PFSK-1 (cell line): Measurements from ENCODE around the gene CXCR4.

Experiments
- FOXP2 ChIP-seq: optimal IDR thresholded peaks from 2 replicates; pipeline ENCODE3; 2011; ENCODE audit warnings: borderline replicate concordance, control low read depth, inconsistent platforms; ENCODE audit not compliant: insufficient read depth; ENCODE audit errors: extremely low read length, extremely low read depth
- REST ChIP-seq, 2 experiments: IDR thresholded peaks; 2 replicates each; pipeline versions ENCODE4 v1.6.1 to v1.8.0; 2011 to 2012; ENCODE audit warnings: low read depth in 2 of 2, low read length in 2 of 2, control low read depth in 1 of 2, inconsistent platforms in 1 of 2, mild to moderate bottlenecking in 1 of 2, moderate library complexity in 1 of 2; ENCODE audit not compliant: insufficient read depth in 1 of 2
- TAF1 ChIP-seq: IDR thresholded peaks from 2 replicates; pipeline ENCODE4 v1.6.1; 2012; ENCODE audit warnings: low read length, control low read depth, borderline replicate concordance; ENCODE audit not compliant: insufficient read depth

DNA sequence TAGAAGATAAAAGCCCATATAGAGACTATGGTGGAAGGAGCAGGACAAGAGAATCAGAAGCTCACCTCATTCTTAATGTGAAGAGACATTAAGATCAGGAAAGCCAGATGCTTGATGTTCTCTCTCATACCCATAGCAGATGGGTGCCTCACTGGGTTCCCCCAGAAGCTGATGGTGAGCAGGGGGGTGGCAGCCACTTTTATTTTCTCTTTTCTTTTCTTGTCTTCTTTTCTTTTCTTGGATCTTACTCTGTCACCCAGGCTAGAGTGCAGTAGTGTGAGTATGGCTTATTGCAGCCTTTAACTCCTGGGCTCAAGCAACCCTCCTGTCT, 14.8 kb upstream of the CXCR4 start:
- TF ChIP-seq REST (IDR thresholded peaks at IDR 0.05; ENCODE audit: insufficient read depth in 1 of 2, low read depth in 2 of 2, low read length in 2 of 2) (no peak), TAF1 (no peak), FOXP2 (no peak)
